ENCODE data around the gene OR14C36. TPM values are rescaled to one million over a fixed set of nuclear protein-coding genes. Genes with fewer than 3 reads are reported as not detected.

OR14C36 gene
- total RNA-seq, 1 experiment from 2014 or later, result not detected

DNA sequence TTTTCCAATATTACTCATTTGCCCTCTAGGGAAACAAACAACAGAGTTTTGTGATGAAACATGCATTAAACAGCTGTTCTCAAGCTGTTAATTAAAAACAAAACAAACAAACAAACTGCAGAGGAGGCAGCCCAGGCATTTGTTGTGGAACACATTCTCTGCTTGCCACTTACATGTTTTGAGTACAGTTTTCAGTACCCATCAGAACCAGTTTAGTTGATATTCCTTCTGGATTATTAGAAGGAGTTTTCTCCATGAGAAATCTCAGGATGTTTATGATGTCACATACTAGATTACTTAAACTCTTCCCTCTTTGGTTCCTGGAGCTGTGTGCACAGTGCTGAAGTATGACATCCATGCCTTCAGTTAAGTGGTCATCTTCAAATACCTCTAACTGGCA lies 26.9 kb downstream of the OR14C36 start, which contains the start of gene OR2T6:
Gene OR2T6 (plus strand): TSS at position 301 of the 400 bp plus-strand sequence. CDS start 11,863 bp downstream, outside the sequence.
- Histone ChIP-seq H3K9me3 (ENCODE audit: insufficient read depth, low read depth) (no peaks in the 10 kb centered on the region), H3K27ac (no peak within 1 kb of the TSS), H3K79me2 (ENCODE audit: low read depth) (no peaks in the 10 kb centered on the region), H3K9me2 (ENCODE audit: insufficient read depth) (no peaks in the 10 kb centered on the region), H3K36me3 (ENCODE audit: low read depth) (no peaks in the 10 kb centered on the region), H3F3A (ENCODE audit: insufficient read depth, low read depth) (no peaks in the 10 kb centered on the region), H2AFZ (no peak within 1 kb of the TSS), H3K4me1 (replicated peaks; ENCODE audit: insufficient read depth) (no peaks in the 10 kb centered on the region), H3K27me3 (ENCODE audit: insufficient read depth, low read depth) (no peaks in the 10 kb centered on the region), H3K4me3 (no peak within 1 kb of the TSS), H4K20me1 (ENCODE audit: insufficient read depth) (no peaks in the 10 kb centered on the region), H3K4me2 (no peak within 1 kb of the TSS)
- BruUV-seq (replicated peaks), result no TSS peak
- TF ChIP-seq, protein P1, sequence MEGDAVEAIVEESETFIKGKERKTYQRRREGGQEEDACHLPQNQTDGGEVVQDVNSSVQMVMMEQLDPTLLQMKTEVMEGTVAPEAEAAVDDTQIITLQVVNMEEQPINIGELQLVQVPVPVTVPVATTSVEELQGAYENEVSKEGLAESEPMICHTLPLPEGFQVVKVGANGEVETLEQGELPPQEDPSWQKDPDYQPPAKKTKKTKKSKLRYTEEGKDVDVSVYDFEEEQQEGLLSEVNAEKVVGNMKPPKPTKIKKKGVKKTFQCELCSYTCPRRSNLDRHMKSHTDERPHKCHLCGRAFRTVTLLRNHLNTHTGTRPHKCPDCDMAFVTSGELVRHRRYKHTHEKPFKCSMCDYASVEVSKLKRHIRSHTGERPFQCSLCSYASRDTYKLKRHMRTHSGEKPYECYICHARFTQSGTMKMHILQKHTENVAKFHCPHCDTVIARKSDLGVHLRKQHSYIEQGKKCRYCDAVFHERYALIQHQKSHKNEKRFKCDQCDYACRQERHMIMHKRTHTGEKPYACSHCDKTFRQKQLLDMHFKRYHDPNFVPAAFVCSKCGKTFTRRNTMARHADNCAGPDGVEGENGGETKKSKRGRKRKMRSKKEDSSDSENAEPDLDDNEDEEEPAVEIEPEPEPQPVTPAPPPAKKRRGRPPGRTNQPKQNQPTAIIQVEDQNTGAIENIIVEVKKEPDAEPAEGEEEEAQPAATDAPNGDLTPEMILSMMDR (conservative IDR thresholded peaks at IDR 0.05), result no peak
- ChIA-PET CTCF (no interaction called here), POLR2A (ENCODE audit: unreplicated experiment) (no interaction called here)
- DNase-seq, result no peak
- intact Hi-C loops (cut with micrococcal nuclease; ENCODE audit: unreplicated experiment), result no loop called here

DNA sequence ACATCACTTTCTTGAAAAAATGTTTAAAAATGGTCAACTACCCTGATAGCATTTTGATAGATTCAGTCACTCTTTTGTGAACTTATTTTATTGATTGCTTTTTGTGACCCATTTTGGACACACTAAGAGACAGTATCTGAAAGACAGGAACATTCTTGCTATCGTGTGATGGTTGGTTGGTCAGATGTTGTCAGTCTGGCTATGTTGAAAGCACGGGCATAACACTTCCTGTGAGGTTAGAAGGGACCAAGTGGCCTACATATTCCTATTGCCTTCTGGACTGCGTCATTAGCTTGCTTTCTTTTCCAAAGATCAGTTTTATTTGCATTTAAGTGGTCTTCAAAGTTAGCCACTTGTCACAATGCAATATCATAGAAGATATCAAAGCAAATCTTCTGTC lies 28.3 kb downstream of the OR14C36 start:
- no peaks in the 10 kb centered on the region for H3K9me2 ChIP-seq (ENCODE audit: insufficient read depth)
- H3K27ac ChIP-seq, result no peak overlapping the region
- BruUV-seq (replicated peaks), result no TSS peak

DNA sequence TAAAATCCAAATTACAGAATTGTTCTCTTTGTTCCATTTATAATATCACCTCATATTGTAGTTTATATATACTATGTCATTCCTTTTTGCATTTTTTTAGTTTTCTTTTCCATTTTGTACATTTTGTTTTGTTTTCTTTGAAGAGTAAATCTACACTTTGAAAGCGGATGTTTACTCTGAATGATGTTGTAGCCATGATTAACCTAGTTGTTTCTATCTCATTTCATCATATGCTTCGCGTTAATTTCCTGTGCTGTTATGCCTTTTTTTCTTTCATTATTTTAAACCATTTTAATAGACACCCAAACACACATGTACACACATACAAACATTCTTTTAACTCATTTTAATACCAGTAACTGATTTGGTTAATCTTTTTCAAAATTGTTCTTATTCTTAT lies 32.3 kb downstream of the OR14C36 start:
- BruUV-seq (replicated peaks), result no TSS peak
- intact Hi-C loops (cut with micrococcal nuclease; ENCODE audit: unreplicated experiment), result no loop called here
- Histone ChIP-seq H3F3A (ENCODE audit: insufficient read depth, low read depth) (no peaks in the 10 kb centered on the region), H4K20me1 (ENCODE audit: insufficient read depth) (no peaks in the 10 kb centered on the region), H3K27me3 (ENCODE audit: insufficient read depth, low read depth) (no peaks in the 10 kb centered on the region), H3K36me3 (ENCODE audit: low read depth) (no peaks in the 10 kb centered on the region), H3K9me2 (ENCODE audit: insufficient read depth) (no peaks in the 10 kb centered on the region), H3K9me3 (ENCODE audit: insufficient read depth, low read depth) (no peaks in the 10 kb centered on the region), H2AFZ (no peak overlapping the region), H3K27ac (no peak overlapping the region), H3K79me2 (ENCODE audit: low read depth) (no peaks in the 10 kb centered on the region), H3K4me2 (no peak overlapping the region), H3K4me1 (replicated peaks; ENCODE audit: insufficient read depth) (no peaks in the 10 kb centered on the region), H3K4me3 (no peak overlapping the region)
- CTCF ChIA-PET, result no interaction called here
- DNase-seq, result no peak
- TF ChIP-seq EZH2 (IDR thresholded peaks at IDR 0.05; ENCODE audit: low read depth), result no peak
- TF ChIP-seq, protein P1 (conservative IDR thresholded peaks at IDR 0.05), result no peak
- POLR2A ChIA-PET (ENCODE audit: unreplicated experiment), result no interaction called here

More for the DNA sequence above, 28.3 kb downstream of the OR14C36 start:
- no peak for DNase-seq
- H4K20me1 ChIP-seq (ENCODE audit: insufficient read depth), result no peaks in the 10 kb centered on the region
- no peak for TF ChIP-seq EZH2 (IDR thresholded peaks at IDR 0.05; ENCODE audit: low read depth)
- TF ChIP-seq, protein P1 (conservative IDR thresholded peaks at IDR 0.05), result no peak
- ChIA-PET POLR2A (ENCODE audit: unreplicated experiment) (no interaction called here), CTCF (no interaction called here)
- H3F3A ChIP-seq (ENCODE audit: insufficient read depth, low read depth), result no peaks in the 10 kb centered on the region
- H3K4me2 ChIP-seq, result no peak overlapping the region
- H3K79me2 ChIP-seq (ENCODE audit: low read depth), result no peaks in the 10 kb centered on the region
- no peaks in the 10 kb centered on the region for H3K27me3 ChIP-seq (ENCODE audit: insufficient read depth, low read depth)
- no peak overlapping the region for H2AFZ ChIP-seq
- H3K4me3 ChIP-seq, result no peak overlapping the region
- no peaks in the 10 kb centered on the region for H3K36me3 ChIP-seq (ENCODE audit: low read depth)
- no peaks in the 10 kb centered on the region for H3K9me3 ChIP-seq (ENCODE audit: insufficient read depth, low read depth)
- H3K4me1 ChIP-seq (replicated peaks; ENCODE audit: insufficient read depth), result no peaks in the 10 kb centered on the region
- intact Hi-C loops (cut with micrococcal nuclease; ENCODE audit: unreplicated experiment), result no loop called here
